GM18520 (cell line): ENCODE data around the gene GJB1.
A peak's percentile ranks its signal among the peaks of the same experiment; 100 is the strongest.
"Not testable (repeated sequence)": the region's sequence is repeated elsewhere in the genome, so short reads cannot be mapped to it uniquely, and the experiment has no call there.

Experiments
- ATAC-seq: cut with Tn5 transposase; IDR thresholded peaks from one replicate; pipeline ENCODE4 v1.9.1; 2021; ENCODE audit not compliant: unreplicated experiment

The GJB1 gene

DNA sequence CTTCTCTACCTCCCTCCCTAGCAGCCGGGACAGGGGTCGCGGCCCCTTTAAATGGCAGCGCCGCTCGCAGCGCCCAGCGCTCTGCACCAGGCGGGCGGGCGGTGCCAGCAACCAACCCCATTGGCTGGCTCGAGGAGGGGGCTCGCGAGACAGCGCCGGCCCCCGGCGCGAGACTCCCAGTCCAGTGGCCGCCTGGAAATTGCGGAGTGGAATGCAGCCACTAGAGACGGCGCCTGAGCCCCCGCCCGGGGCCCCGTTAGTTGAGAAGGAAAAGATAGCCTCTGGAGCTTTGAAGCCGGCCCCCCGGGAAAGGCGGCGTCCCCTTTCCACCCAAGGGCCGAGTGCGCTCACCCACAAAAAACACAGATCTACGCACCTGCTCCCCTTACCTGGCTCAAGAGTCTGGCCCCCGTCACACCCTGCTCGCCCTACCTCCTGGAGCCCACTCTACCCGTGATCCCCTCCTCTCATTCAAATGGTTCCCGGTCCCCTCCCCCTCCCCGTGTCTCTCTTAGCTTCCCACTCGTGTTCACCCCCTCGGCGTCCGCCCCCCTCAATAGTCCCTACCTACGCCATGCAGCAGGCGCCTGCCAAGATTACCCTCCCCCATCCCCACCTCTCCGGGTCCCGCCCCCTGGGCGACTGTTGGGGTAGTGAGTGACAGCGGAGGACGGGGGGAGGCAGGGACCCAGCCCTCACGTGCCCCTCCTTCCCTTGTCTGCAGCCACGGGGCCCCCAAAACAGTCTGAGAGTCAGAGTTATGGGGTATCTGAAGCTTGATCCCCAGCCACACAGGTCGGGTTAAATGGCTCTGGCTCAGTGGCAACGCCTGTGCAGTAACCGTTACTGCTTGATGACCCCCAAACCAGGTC is 31.3 kb downstream of the GJB1 start, which contains the start of gene ZMYM3:
TSS of gene ZMYM3 (minus strand) at position 49 of the 872 bp plus-strand sequence. CDS start 885 bp downstream, outside the sequence.
- peak; percentile 79 for ATAC-seq

DNA sequence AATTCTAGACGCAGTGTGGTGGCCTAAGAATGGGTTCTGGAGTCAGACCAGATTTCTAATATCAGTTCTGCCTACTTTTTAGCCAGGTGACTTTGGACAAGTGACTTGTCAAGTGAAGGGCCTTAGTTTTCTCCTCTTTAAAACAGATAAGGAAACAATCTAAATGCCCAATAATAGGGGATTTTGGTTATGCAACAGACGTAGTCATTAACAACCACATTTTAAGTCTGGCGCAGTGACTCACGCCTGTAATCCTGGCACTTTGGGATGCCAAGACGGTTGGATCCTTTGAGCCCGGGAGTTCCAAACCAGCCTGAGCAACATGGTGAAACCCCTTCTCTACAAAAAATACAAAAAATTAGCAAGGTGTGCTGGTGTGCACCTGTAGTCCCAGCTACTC is 33.0 kb downstream of the GJB1 start:
- no peak for ATAC-seq

DNA sequence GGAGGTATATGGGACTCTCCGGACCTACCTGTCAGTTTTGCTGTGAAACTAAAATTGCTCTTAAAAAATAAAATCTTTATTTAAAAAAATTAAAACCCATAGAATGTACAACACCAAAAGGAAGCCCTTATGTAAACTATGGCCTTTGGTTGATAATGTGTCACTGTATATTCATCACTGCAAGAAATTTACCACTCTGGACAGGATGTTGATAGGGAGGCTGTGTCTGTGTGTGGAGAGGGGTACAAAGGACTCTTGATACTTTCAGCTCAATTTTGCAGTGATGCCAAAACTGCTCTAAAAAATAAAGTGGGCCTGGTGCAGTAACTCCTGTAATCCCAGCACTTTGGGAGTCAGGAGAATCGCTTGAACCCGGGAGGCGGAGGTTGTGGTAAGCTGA is 33.8 kb downstream of the GJB1 start:
- no peak for ATAC-seq

DNA sequence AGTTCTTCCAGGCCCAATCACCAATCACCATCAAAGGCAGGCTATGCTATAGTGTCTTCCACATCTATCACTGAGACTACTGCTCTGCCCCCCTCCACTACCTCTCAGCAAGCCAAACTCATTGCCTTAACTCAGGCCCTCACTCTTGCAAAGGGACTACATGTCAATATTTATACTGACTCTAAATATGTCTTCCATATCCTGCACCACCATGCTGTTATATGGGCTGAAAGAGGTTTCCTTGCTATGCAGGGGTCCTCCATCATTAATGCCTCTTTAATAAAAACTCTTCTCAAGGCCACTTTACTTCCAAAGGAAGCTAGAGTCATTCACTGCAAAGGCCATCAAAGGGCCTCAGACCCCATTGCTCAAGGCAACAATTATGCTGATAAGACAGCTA is 45.6 kb downstream of the GJB1 start:
- ATAC-seq: not testable (repeated sequence)

DNA sequence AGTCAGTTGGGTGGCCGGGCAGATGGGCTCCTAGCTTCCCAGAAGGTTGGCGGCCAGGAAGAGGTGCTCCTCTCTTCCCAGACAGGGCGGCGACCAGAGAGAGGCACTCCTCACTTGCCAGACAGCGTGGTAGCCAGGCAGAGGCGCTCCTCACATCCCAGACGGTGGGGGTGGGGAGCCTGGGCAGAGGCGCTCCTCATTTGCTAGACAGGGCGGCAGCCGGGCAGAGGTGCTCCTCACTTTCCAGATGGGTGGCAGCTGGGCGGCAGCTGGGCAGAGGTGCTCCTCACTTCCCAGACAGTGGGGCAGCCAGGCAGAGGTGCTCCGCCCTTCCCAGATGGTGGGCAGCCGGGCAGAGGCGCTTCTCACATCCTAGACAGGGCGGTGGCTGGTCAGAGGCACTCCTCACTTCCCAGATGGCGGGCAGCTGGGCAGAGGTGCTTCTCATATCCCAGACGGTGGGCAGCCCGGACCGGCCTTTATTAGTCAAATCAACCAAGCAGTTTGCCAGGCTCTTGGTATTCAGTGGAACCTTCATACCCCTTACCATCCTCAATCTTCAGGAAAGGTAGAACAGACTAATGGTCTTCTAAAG is 46.9 kb downstream of the GJB1 start:
- no peak for ATAC-seq

DNA sequence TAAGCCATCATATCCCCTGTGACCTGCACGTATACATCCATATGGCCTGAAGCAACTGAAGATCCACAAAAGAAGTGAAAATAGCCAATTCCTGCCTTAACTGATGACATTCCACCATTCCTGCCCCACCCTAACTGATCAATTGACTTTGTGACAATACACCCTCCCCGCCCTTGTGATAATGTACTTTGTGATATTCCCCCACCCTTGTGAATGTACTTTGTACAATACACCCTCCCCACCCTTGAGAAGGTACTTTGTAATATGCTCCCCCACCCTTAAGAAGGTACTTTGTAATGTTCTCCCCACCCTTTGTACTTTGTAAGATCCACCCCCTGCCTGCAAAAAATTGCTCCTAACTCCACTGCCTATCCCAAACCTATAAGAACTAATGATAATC is 49.3 kb downstream of the GJB1 start:
- ATAC-seq: not testable (repeated sequence)
